GM10266 (cell line): ENCODE results near the gene PPP1R9B.

ENCODE experiments used
- DNase-seq: peaks from one replicate; pipeline ENCODE4 v3.0.0; 2012; ENCODE audit errors: extremely low spot score
- TF ChIP-seq, protein P1 (sequence below): IDR thresholded peaks from 2 replicates; pipeline ENCODE4 v1.5.1; 2012; ENCODE audit warnings: mild to moderate bottlenecking, low read depth; ENCODE audit not compliant: control insufficient read depth, insufficient read depth; ENCODE audit errors: missing control alignments

PPP1R9B gene

DNA sequence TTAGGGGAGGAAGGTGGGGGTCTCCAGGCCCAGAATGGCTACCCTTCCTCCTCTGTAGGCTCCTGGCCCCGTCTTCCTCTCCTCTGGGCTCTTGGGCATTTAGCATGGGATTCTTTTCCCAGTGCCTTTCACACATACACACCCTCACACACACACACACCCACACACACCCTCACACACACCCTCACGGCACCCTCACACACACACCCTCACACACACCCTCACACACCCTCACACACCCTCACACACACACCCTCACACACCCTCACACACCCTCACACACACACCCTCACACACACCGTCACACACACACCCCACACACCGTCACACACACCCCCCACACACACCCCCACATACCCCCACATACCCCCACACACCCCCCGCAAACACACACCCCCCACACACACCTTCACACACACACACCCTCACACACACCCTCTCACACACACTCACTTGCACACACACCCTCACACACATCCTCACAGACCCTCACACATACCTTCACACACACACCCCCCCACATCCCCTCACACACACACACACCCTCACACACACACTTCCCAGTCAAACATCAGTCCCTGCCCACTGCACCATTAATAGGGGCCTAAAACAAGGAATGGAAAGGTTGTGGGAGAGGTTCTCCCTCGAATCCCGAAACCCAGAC lies 16.2 kb upstream of the PPP1R9B start:
- no peak for DNase-seq
- TF ChIP-seq, protein P1, sequence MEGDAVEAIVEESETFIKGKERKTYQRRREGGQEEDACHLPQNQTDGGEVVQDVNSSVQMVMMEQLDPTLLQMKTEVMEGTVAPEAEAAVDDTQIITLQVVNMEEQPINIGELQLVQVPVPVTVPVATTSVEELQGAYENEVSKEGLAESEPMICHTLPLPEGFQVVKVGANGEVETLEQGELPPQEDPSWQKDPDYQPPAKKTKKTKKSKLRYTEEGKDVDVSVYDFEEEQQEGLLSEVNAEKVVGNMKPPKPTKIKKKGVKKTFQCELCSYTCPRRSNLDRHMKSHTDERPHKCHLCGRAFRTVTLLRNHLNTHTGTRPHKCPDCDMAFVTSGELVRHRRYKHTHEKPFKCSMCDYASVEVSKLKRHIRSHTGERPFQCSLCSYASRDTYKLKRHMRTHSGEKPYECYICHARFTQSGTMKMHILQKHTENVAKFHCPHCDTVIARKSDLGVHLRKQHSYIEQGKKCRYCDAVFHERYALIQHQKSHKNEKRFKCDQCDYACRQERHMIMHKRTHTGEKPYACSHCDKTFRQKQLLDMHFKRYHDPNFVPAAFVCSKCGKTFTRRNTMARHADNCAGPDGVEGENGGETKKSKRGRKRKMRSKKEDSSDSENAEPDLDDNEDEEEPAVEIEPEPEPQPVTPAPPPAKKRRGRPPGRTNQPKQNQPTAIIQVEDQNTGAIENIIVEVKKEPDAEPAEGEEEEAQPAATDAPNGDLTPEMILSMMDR: no peak

GRCh38 chr17:50165867-50166517 lies 15.5 kb upstream of the PPP1R9B start, which contains the start of gene SGCA:
TSS of gene SGCA (plus strand) at chr17:50166005. CDS start at chr17:50166041, 36 bp downstream.
- DNase-seq: no peak
- TF ChIP-seq, protein P1: no peak

- DNase-seq: no peak
- TF ChIP-seq, protein P1: no peak
Observed at GRCh38 chr17:50165466-50165865, 15.0 kb upstream of the PPP1R9B start.

DNA sequence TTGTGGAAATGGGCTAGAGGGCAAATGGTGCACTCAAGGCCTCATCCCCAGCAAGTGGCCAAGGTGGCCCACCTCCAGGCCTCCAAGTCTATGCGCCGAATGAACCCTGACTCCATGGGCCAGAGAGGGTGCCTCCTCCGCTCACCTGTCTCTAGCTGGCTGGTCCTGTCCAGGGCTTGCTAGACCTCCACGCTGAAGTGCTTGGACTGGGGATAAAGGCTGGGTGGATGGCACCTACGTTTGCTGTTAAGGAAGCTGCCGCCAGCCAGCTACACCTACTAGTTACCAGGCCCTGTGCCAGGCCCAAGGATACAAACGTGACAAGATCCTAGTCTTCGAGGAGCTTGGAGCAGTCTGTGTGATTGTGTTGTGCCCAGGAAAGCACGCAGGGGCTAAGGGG lies 14.6 kb upstream of the PPP1R9B start:
- TF ChIP-seq, protein P1: no peak
- DNase-seq: no peak

- TF ChIP-seq, protein P1: no peak
- no peak for DNase-seq
Observed at GRCh38 chr17:50164697-50164988, 14.2 kb upstream of the PPP1R9B start.

- TF ChIP-seq, protein P1: no peak
- DNase-seq: peak; percentile 70
Observed at GRCh38 chr17:50163843-50164696, 13.6 kb upstream of the PPP1R9B start.
